SU-DHL-6 (cell line): ENCODE data around the gene SLC16A6.

Experiments
- H2AFZ ChIP-seq: fragments of 200-600 bp; sonication (generic); 2 replicates; pipeline ENCODE4 v1.6.1; 2014; ENCODE audit warnings: low read depth, mild to moderate bottlenecking, moderate library complexity, mixed read lengths, antibody characterized with exemption, low read length; ENCODE audit not compliant: severe bottlenecking
- H3F3A ChIP-seq: fragments of 200-600 bp; shearing (Covaris generic); 2 replicates; pipeline ENCODE4 v1.6.0; 2016; ENCODE audit warnings: antibody characterized with exemption, mild to moderate bottlenecking; ENCODE audit not compliant: insufficient read depth
- H3K27ac ChIP-seq: fragments of 200-600 bp; sonication (generic); 2 replicates; pipeline ENCODE4 v1.5.1; 2016; ENCODE audit warnings: low read depth, mild to moderate bottlenecking, low read length, moderate library complexity, mixed read lengths
- H3K27me3 ChIP-seq: fragments of 200-600 bp; sonication (generic), shearing (Covaris generic); 2 replicates; pipeline ENCODE4 v1.6.0; 2014; ENCODE audit warnings: mild to moderate bottlenecking, low read length
- H3K36me3 ChIP-seq: fragments of 200-600 bp; sonication (generic); 2 replicates; pipeline ENCODE4 v1.6.1; 2014; ENCODE audit warnings: mild to moderate bottlenecking, low read length, mixed read lengths
- H3K4me2 ChIP-seq: fragments of 300-600, 200-600 bp; shearing (Covaris generic), sonication (generic); 2 replicates; pipeline ENCODE4 v1.6.0; 2014; ENCODE audit warnings: low read length, low read depth, mild to moderate bottlenecking; ENCODE audit not compliant: poor library complexity, severe bottlenecking
- H3K4me3 ChIP-seq: fragments of 200-600 bp; sonication (generic); 2 replicates; pipeline ENCODE4 v1.5.1; 2014; ENCODE audit warnings: antibody characterized with exemption, low read length, mild to moderate bottlenecking, mixed read lengths; ENCODE audit not compliant: insufficient read depth, poor library complexity, severe bottlenecking
- H3K79me2 ChIP-seq: fragments of 200-600 bp; sonication (generic); 2 replicates; pipeline ENCODE4 v1.6.1; 2014; ENCODE audit warnings: mild to moderate bottlenecking, low read length, moderate library complexity; ENCODE audit not compliant: insufficient read depth
- H3K9ac ChIP-seq: fragments of 200-600 bp; sonication (generic); 2 replicates; pipeline ENCODE4 v1.7.0; 2014; ENCODE audit warnings: mild to moderate bottlenecking, low read length
- H3K9me2 ChIP-seq: fragments of 200-600 bp; sonication (generic); replicated peaks from 2 replicates; pipeline ENCODE4 v1.6.1; 2014; ENCODE audit warnings: low read length; ENCODE audit not compliant: insufficient read depth
- H3K9me3 ChIP-seq: fragments of 200-600 bp; sonication (generic); 2 replicates; pipeline ENCODE4 v1.6.1; 2014; ENCODE audit warnings: low read length, mixed read lengths; ENCODE audit not compliant: insufficient read depth
- H4K20me1 ChIP-seq: fragments of 200-600 bp; sonication (generic); 2 replicates; pipeline ENCODE4 v1.6.1; 2014; ENCODE audit warnings: low read depth, mild to moderate bottlenecking, antibody characterized with exemption, low read length, moderate library complexity, mixed read lengths
- EZH2phosphoT487 ChIP-seq: fragments of 200-600 bp; sonication (generic), shearing (Covaris generic); conservative IDR thresholded peaks from 2 replicates; pipeline ENCODE4 v1.6.1; 2018; ENCODE audit warnings: mild to moderate bottlenecking, antibody characterized with exemption, low read length, moderate library complexity, mixed read lengths
- TF ChIP-seq, protein P1 (sequence below): fragments of 200-600 bp; sonication (generic); IDR thresholded peaks from one replicate; pipeline ENCODE4 v1.5.1; 2017; ENCODE audit warnings: antibody characterized with exemption, mild to moderate bottlenecking, low read length, moderate library complexity; ENCODE audit not compliant: insufficient read depth, poor library complexity, severe bottlenecking

The SLC16A6 gene

DNA sequence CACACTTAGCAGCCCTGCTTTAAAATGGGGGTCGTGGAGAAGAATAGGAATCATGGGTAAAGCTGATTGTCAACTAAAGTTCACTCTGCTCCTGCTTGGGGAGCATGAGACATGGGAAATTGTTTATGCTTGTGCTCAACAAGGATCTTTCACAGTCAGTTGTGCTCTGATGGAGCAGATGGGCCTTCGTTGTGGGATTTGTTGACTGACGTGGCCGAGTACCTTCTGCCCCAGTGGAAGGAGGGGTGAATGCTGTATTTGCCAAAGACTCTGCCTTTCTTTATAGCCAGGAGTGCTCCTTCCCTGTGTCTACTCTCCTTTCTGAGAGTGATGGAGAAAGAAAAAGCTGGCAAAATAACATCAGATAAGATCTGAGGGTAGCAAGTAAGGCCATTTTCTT lies 11.7 kb upstream of the SLC16A6 start:
- Histone ChIP-seq H3K4me2 (no peak overlapping the region), H3K9ac (no peak overlapping the region), H3K9me2 (no peaks in the 10 kb centered on the region), H4K20me1 (no peaks in the 10 kb centered on the region), H3K79me2 (no peaks in the 10 kb centered on the region), H3K27me3 (no peaks in the 10 kb centered on the region), H3K27ac (no peak overlapping the region), H3F3A (no peaks in the 10 kb centered on the region), H3K36me3 (no peaks in the 10 kb centered on the region), H2AFZ (no peak overlapping the region), H3K9me3 (no peaks in the 10 kb centered on the region), H3K4me3 (no peak overlapping the region)
- no peak for TF ChIP-seq EZH2phosphoT487
- TF ChIP-seq, protein P1, sequence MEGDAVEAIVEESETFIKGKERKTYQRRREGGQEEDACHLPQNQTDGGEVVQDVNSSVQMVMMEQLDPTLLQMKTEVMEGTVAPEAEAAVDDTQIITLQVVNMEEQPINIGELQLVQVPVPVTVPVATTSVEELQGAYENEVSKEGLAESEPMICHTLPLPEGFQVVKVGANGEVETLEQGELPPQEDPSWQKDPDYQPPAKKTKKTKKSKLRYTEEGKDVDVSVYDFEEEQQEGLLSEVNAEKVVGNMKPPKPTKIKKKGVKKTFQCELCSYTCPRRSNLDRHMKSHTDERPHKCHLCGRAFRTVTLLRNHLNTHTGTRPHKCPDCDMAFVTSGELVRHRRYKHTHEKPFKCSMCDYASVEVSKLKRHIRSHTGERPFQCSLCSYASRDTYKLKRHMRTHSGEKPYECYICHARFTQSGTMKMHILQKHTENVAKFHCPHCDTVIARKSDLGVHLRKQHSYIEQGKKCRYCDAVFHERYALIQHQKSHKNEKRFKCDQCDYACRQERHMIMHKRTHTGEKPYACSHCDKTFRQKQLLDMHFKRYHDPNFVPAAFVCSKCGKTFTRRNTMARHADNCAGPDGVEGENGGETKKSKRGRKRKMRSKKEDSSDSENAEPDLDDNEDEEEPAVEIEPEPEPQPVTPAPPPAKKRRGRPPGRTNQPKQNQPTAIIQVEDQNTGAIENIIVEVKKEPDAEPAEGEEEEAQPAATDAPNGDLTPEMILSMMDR: no peak

DNA sequence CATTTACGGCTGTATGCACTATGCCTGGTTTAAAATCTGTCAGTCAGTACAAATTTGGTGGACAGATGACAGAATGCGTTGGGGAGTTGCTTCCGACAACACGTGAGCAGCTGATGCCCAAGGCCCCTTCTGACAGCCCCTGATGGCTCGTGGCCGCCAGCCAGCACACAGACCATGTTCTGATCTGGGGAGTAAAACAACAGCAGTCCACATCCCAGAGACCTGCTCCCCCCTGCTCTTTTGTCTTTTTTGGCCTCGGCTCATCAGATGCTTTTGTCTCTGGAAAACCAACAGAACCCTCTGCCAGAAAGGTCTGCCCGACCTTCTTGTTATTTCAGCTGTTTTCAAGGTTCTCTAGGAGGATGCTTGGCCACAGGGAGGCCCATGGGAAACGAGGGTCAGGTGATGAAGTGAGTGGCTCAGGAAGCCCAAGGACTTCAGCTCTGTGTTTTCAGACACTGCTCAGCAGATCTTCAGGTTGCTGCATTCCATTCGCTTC lies 11.2 kb upstream of the SLC16A6 start:
- H4K20me1 ChIP-seq: no peaks in the 10 kb centered on the region
- no peak overlapping the region for H3K27ac ChIP-seq
- no peak overlapping the region for H2AFZ ChIP-seq
- H3F3A ChIP-seq: no peaks in the 10 kb centered on the region
- H3K79me2 ChIP-seq: no peaks in the 10 kb centered on the region
- H3K4me2 ChIP-seq: no peak overlapping the region
- no peaks in the 10 kb centered on the region for H3K9me2 ChIP-seq
- no peak overlapping the region for H3K4me3 ChIP-seq
- H3K9me3 ChIP-seq: no peaks in the 10 kb centered on the region
- no peaks in the 10 kb centered on the region for H3K27me3 ChIP-seq
- H3K36me3 ChIP-seq: no peaks in the 10 kb centered on the region
- TF ChIP-seq, protein P1: no peak
- TF ChIP-seq EZH2phosphoT487: no peak
- no peak overlapping the region for H3K9ac ChIP-seq

DNA sequence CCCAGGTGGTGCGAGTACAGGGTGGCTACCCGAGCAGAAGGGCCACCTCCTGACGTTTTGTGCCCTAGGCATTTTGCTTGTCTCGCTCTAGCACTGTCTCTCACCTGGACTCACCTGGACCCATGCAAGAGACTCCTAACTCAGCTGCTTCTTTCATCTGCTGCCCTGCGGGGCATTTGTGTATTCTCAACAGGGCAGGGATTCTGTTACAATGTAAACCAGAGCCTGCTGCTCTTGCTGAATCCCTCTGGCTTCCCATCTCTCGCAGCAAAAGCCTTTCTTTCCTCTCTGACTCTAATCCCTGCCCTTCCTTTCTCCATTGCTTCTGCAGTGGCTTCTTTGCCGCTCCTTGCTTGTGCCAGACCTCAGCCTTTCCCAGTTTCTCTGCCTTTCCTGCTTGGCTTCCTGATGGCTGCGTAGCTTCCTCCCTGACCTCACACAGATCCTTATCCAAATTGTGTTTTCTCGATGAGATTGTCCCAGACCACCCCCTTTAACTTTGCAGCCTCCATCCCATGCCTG lies 10.6 kb upstream of the SLC16A6 start:
- H3K36me3 ChIP-seq: no peaks in the 10 kb centered on the region
- H3K27me3 ChIP-seq: no peaks in the 10 kb centered on the region
- H3K9ac ChIP-seq: no peak overlapping the region
- H3K27ac ChIP-seq: no peak overlapping the region
- H3K4me2 ChIP-seq: no peak overlapping the region
- H2AFZ ChIP-seq: no peak overlapping the region
- H4K20me1 ChIP-seq: no peaks in the 10 kb centered on the region
- TF ChIP-seq, protein P1: no peak
- TF ChIP-seq EZH2phosphoT487: no peak
- H3K9me2 ChIP-seq: no peaks in the 10 kb centered on the region
- H3K9me3 ChIP-seq: no peaks in the 10 kb centered on the region
- H3K4me3 ChIP-seq: no peak overlapping the region
- no peaks in the 10 kb centered on the region for H3F3A ChIP-seq
- H3K79me2 ChIP-seq: no peaks in the 10 kb centered on the region
